ENCODE data around the gene RELN.
A peak's percentile ranks its signal among the peaks of the same experiment; 100 is the strongest.

The RELN gene

GRCh38 chr7:103813970-103814369, 175.5 kb downstream of the RELN start:
- Histone ChIP-seq H3K27me3 (replicated peaks) (no peaks in the 10 kb centered on the region), H3K27ac (no peak overlapping the region), H3K36me3 (replicated peaks) (no peaks in the 10 kb centered on the region), H3K4me3 (ENCODE audit: low read depth, low read length) (no peak overlapping the region)
- DNase-seq, result no peak
- no peak for TF ChIP-seq CTCF (IDR thresholded peaks at IDR 0.05; ENCODE audit: low read depth, low read length, missing control alignments)
- in situ Hi-C loops (cut with HindIII; ENCODE audit: low pct_ligation_motif_present, low sequenced_read_pairs), result no loop called here

DNA sequence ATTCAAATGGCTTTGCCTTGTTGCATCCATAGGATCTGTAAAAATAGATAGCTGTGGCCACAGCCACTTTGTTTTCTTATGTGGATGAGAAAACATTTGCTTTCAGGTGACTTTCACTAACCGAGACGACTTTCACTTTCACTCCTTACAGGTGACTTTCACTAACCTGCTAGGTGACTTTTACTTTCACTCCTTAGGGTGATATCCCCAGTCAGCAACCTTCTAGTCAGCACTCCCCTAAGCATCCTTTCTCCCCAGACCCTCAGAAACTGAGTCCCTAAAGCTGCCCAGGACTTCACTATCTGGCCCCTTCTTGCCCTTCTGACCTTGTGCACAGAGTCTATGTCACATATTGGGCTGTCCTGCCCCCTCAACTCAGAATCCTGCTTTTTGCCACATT, 177.5 kb downstream of the RELN start:
- H3K4me3 ChIP-seq (ENCODE audit: low read depth, low read length), result no peak overlapping the region
- no peak overlapping the region for H3K27ac ChIP-seq
- DNase-seq, result no peak
- H3K27me3 ChIP-seq (replicated peaks), result no peaks in the 10 kb centered on the region
- no peaks in the 10 kb centered on the region for H3K36me3 ChIP-seq (replicated peaks)
- in situ Hi-C loops (cut with HindIII; ENCODE audit: low pct_ligation_motif_present, low sequenced_read_pairs), result no loop called here
- TF ChIP-seq CTCF (IDR thresholded peaks at IDR 0.05; ENCODE audit: low read depth, low read length, missing control alignments), result no peak

- Histone ChIP-seq H3K4me3 (ENCODE audit: low read depth, low read length) (no peak overlapping the region), H3K27me3 (replicated peaks) (no peaks in the 10 kb centered on the region), H3K27ac (no peak overlapping the region), H3K36me3 (replicated peaks) (no peaks in the 10 kb centered on the region)
- in situ Hi-C loops (cut with HindIII; ENCODE audit: low pct_ligation_motif_present, low sequenced_read_pairs), result no loop called here
- TF ChIP-seq CTCF (IDR thresholded peaks at IDR 0.05; ENCODE audit: low read depth, low read length, missing control alignments), result no peak
- DNase-seq, result no peak
These were observed 178.2 kb downstream of the RELN start for GRCh38 chr7:103811290-103811689.

- Histone ChIP-seq H3K4me3 (ENCODE audit: low read depth, low read length) (no peak overlapping the region), H3K36me3 (replicated peaks) (no peaks in the 10 kb centered on the region), H3K27ac (no peak overlapping the region), H3K27me3 (replicated peaks) (no peaks in the 10 kb centered on the region)
- in situ Hi-C loops (cut with HindIII; ENCODE audit: low pct_ligation_motif_present, low sequenced_read_pairs), result no loop called here
- DNase-seq, result peak; percentile 11
- no peak for TF ChIP-seq CTCF (IDR thresholded peaks at IDR 0.05; ENCODE audit: low read depth, low read length, missing control alignments)
These were observed 179.2 kb downstream of the RELN start for GRCh38 chr7:103810112-103810744.

GRCh38 chr7:103809229-103809994, 180.0 kb downstream of the RELN start:
- H3K27me3 ChIP-seq (replicated peaks), result no peaks in the 10 kb centered on the region
- in situ Hi-C loops (cut with HindIII; ENCODE audit: low pct_ligation_motif_present, low sequenced_read_pairs), result no loop called here
- DNase-seq, result no peak
- no peak for TF ChIP-seq CTCF (IDR thresholded peaks at IDR 0.05; ENCODE audit: low read depth, low read length, missing control alignments)
- no peaks in the 10 kb centered on the region for H3K36me3 ChIP-seq (replicated peaks)
- no peak overlapping the region for H3K4me3 ChIP-seq (ENCODE audit: low read depth, low read length)
- H3K27ac ChIP-seq, result no peak overlapping the region
